ENCODE measurements around the gene TAOK1. TPM values are rescaled to one million over a fixed set of nuclear protein-coding genes. Genes with fewer than 3 reads are reported as not detected.
A peak's percentile ranks its signal among the peaks of the same experiment; 100 is the strongest.
"Not testable (repeated sequence)": the region's sequence is repeated elsewhere in the genome, so short reads cannot be mapped to it uniquely, and the experiment has no call there.

The TAOK1 gene
- total RNA-seq = 10 to 100 TPM; 51.6 to 52.8 TPM

DNA sequence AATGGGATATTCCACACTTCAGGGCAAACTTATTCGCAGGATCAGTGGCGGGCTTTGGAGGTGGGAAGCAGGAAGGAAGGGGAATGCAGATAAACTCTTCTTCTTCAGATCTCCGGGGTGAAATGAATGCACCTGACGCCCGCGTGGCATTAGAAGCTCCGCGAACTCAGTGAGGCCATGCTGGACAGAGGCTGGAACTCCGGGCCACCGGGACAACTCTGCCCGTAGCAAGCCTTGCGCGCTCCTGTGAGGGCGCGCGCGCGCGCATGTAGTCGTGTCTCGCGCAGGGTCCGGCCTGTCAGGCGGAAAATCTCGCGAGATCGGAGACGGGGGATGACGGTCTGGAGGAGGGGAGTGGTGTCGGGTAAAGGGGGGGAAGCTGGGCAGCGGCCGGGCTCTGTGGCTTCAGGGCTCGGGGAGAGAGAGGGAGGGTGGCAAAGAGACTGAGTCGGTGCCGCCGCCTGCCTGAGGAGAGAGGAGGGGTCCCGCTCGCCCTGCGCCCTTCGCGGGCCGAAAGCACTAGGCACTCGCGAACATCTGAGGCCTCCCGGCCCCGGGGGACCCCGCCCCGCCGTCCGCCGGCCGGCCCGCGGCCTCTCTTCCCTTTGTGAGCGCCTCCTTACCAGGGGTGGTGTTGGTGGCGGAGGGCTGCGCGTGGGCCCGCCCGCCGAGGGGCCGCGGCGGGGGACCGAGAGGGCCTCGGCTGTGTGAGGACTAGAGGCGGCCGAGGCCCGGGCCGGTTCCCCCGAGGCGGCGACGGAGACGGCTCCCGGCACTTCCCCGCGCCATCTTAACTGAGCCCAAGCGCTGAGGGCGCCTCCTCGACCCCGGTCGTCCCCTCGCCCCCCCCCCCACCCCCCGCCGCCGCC lies at the start of gene TAOK1:
Gene TAOK1, plus strand, starts transcription at position 382 of the 869 bp plus-strand sequence. CDS start 61,186 bp downstream, outside the sequence.
- Mint-ChIP-seq H3K4me1 (peaks cover 36% of the 10 kb centered on the region), H3K27ac (peak within 1 kb of the TSS; percentile 95), H3K4me3 (peak within 1 kb of the TSS; percentile 98), H3K9me3 (no peaks in the 10 kb centered on the region), H3K27me3 (no peaks in the 10 kb centered on the region), H3K36me3 (peaks cover 17% of the 10 kb centered on the region)
- peak; percentile 93 for ATAC-seq (ENCODE audit: low read depth)
- DNase-seq = peak; percentile 97
- POLR2A ChIA-PET = interaction anchor here (0.7 to 1.2 kb wide), 7 partner anchors 89 to 210 kb away, joined by 3 to 5 read pairs (median 3); partner anchors contain the start of genes ABHD15 and TP53I13

DNA sequence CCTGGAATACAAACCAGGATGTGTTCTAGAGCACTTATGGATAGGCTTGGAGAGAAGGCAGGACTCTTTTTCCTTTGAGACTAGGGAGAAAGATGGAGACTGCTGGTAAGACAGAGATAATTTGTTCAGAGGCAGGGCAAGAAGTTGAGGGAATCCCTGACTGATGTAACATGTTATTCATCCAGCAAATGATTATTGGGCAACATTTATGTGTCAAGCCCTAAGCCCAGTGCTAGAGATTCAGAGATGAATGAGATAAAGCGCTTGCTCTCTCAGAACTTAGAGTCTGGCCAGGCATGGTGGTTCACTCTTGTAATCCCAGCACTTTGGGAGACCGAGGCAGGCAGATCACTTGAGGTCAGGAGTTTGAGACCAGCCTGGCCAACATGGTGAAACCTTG lies 48.4 kb upstream of the TAOK1 start:
- no peak for DNase-seq
- H3K27ac Mint-ChIP-seq = no peak overlapping the region
- no peaks in the 10 kb centered on the region for H3K9me3 Mint-ChIP-seq
- H3K4me1 Mint-ChIP-seq = peaks cover 2% of the 10 kb centered on the region
- H3K27me3 Mint-ChIP-seq = peaks cover 12% of the 10 kb centered on the region
- ATAC-seq (ENCODE audit: low read depth) = no peak
- no peak overlapping the region for H3K4me3 Mint-ChIP-seq
- no peaks in the 10 kb centered on the region for H3K36me3 Mint-ChIP-seq
- POLR2A ChIA-PET = no interaction called here

DNA sequence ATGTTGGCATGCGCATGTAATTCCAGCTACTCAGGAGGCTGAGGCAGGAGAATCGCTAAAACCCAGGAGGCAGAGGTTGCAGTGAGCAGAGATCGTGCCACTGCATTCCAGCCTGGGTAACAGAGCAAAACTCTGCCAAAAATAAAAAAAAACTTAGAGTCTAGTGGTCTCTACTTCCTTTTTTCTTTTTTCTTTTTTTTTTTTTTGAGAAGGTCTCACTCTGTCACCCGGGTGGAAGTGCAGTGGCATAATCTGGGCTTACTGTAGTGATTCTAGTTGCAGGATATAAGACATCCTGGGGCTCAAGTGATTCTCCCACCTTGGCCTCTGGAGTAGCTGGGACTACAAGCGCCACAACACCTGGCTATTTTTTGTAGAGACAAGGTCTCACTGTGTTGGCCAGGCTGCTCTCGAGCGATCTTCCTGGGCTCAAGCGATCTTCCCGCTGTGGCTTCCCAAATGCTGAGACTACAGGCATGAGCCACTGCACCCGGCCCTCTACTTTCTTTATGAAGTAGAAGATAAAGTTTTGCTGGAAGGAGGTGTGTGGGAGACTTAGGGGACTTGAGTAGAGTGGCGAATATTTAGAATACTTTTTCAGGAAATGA lies 47.9 kb upstream of the TAOK1 start:
- DNase-seq = no peak
- no peaks in the 10 kb centered on the region for H3K36me3 Mint-ChIP-seq
- H3K27ac Mint-ChIP-seq = no peak overlapping the region
- no peaks in the 10 kb centered on the region for H3K9me3 Mint-ChIP-seq
- peaks cover 2% of the 10 kb centered on the region for H3K4me1 Mint-ChIP-seq
- H3K27me3 Mint-ChIP-seq = peaks cover 12% of the 10 kb centered on the region
- POLR2A ChIA-PET = no interaction called here
- no peak for ATAC-seq (ENCODE audit: low read depth)
- H3K4me3 Mint-ChIP-seq = no peak overlapping the region

DNA sequence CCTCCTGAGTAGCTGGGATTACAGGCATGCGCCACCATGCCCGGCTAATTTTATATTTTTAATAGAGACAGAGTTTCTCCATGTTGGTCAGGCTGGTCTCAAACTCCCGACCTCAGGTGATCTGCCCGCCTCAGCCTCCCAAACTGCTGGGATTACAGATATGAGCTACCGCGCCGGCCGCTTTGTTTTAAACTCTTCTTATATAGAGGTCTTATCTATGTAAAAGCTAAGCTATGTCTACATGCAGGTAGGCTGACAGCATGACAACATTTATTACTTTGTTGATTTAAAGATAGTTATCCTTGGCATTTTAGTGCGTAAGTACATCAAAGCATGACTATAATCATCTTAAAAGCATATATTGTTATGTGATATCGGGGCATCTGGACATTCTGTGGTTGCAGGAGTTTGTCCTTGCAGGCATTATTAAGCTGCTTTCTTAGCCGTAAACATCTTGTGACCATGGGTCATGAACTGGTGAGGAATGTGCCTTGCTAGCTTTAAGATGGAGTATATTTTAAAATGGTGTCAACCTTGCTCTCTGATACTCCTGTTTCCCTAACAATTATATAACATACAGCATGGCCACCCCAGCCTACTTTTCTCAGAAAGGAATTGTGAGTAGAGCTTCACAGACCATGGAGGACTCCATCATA lies 45.8 kb upstream of the TAOK1 start:
- POLR2A ChIA-PET = no interaction called here
- no peak overlapping the region for H3K4me3 Mint-ChIP-seq
- H3K27ac Mint-ChIP-seq = no peak overlapping the region
- peaks cover 2% of the 10 kb centered on the region for H3K4me1 Mint-ChIP-seq
- no peaks in the 10 kb centered on the region for H3K36me3 Mint-ChIP-seq
- DNase-seq = no peak
- H3K27me3 Mint-ChIP-seq = peaks cover 12% of the 10 kb centered on the region
- no peaks in the 10 kb centered on the region for H3K9me3 Mint-ChIP-seq
- ATAC-seq (ENCODE audit: low read depth) = no peak

DNA sequence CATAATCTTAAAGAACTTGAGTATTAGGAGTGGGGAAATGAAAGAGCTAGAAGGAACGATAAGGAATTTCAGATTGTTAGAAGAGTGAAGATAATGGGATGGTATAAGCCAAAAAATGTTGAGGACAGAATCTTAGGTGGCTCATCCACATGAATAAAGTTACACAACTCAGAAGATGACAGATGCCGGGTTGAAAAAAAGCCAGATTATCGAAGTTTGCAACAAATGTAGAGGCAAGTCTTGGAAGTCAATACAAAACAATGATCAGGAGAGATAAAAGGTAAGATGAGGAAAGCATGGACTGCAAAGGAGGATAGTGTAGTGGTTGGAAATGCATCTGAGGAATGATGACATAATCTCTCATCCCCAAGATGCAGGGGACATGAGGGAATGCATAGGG lies 45.1 kb upstream of the TAOK1 start:
- ATAC-seq (ENCODE audit: low read depth) = no peak
- Mint-ChIP-seq H3K9me3 (no peaks in the 10 kb centered on the region), H3K4me1 (peaks cover 2% of the 10 kb centered on the region), H3K27me3 (peaks cover 10% of the 10 kb centered on the region), H3K36me3 (no peaks in the 10 kb centered on the region), H3K27ac (no peak overlapping the region), H3K4me3 (no peak overlapping the region)
- DNase-seq = no peak
- POLR2A ChIA-PET = no interaction called here

DNA sequence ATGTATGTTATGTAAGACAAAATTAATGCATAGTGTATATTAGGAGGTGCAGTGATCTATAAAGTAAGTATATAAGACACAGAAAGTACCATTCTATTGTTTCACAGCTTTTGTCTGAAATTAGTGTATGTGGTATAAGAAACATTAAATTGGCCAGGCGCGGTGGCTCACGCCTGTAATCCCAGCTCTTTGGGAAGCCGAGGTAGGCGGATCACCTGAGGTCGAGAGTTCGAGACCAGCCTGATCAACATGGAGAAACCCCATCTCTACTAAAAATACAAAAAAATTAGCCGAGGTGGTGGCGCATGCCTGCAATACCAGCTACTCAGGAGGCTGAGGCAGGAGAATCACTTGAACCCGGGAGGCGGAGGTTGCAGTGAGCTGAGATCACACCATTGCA lies 44.7 kb upstream of the TAOK1 start:
- not testable (repeated sequence) for H3K36me3 Mint-ChIP-seq

DNA sequence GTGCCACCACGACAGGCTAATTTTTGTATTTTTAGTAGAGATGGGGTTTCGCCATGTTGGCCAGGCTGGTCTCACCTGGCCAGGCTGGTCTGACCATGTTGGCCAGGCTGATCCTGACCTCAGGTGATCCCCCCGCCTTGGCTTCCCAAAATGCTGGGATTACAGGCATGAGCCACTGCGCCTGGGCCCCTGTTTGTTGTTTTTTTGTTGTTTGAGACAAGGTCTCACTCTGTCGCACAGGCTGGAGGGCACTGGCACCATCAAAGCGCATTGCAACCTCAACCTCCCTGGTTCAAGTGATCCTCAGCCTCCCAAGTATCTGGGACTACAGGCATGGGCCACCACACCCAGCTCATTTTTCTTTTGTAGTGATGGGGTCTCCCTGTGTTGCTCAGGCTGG lies 43.7 kb upstream of the TAOK1 start:
- H3K36me3 Mint-ChIP-seq = no peaks in the 10 kb centered on the region
- ATAC-seq (ENCODE audit: low read depth) (no peak), DNase-seq (no peak)
- H3K27me3 Mint-ChIP-seq = peaks cover 4% of the 10 kb centered on the region
- H3K27ac Mint-ChIP-seq = no peak overlapping the region
- POLR2A ChIA-PET = interaction anchor here (0.7 kb wide), 1 partner anchor 47 kb away, joined by 4 read pairs; no protein-coding TSS in a partner anchor
- no peaks in the 10 kb centered on the region for H3K9me3 Mint-ChIP-seq
- no peak overlapping the region for H3K4me3 Mint-ChIP-seq
- H3K4me1 Mint-ChIP-seq = peaks cover 2% of the 10 kb centered on the region

More for the DNA sequence above, 44.7 kb upstream of the TAOK1 start:
- not testable (repeated sequence) for DNase-seq; H3K9me3 Mint-ChIP-seq; H3K4me3 Mint-ChIP-seq; ATAC-seq (ENCODE audit: low read depth); H3K27ac Mint-ChIP-seq; H3K4me1 Mint-ChIP-seq
- H3K27me3 Mint-ChIP-seq = peaks cover 10% of the 10 kb centered on the region
- POLR2A ChIA-PET = interaction anchor here (0.7 kb wide), 1 partner anchor 48 kb away, joined by 4 read pairs; no protein-coding TSS in a partner anchor

DNA sequence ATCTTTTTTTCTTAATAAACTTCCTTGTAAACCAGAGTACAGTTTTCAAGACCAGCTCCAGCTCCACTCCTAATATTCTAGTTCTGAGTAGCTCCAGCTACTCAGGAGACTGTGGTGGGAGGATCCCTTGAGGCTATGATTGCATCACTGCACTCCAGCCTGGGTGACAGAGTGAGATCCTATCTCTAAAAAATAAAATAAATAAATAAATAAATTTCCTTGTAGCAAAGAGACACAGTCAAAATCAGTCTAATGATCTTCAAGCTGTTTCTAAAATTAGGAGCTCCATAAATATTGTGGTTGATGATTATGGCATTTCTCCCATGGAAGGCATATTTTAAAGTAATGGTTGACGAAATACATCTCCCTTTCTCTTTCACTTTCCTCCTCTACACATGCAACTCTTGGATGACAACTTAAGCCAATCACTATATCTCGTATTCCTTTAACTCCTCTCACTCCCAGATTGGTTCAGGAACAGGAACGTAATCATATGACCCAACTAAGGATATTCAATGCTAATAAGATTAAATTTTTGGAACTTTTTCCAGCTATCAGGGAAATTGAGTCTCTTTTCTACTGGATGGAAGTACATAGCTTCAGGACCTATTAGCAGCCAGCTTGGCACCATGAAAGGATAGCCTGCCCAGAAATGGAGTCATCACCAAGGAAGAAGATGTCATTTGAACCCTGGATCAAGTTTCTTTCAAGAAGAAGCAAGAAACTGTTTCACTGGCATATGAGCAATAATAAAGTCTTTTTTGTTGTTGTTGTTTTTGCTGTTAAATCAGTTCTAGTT lies 42.1 kb upstream of the TAOK1 start:
- H3K36me3 Mint-ChIP-seq = no peaks in the 10 kb centered on the region
- POLR2A ChIA-PET = no interaction called here
- H3K4me1 Mint-ChIP-seq = no peaks in the 10 kb centered on the region
- ATAC-seq (ENCODE audit: low read depth) (no peak), DNase-seq (no peak)
- peaks cover 3% of the 10 kb centered on the region for H3K27me3 Mint-ChIP-seq
- no peaks in the 10 kb centered on the region for H3K9me3 Mint-ChIP-seq
- H3K27ac Mint-ChIP-seq = no peak overlapping the region
- H3K4me3 Mint-ChIP-seq = no peak overlapping the region

DNA sequence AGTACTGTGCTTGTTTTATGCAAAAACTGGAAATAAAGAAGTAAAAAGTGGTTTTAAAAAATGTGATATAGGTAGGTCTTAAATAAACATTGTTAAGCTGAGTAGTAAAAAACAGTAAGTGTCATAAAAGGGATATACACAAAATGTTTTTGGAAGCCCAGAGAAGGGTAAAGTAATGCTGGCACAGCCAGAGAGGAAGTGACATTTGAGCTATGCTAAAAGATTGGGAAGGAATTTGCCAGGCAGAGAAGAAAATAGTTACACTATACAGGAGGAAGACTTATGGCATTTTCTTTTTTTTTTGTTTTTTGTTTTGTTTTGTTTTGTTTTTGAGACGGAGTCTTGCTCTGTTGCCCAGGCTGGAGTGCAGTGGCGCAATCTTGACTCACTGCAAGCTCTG lies 40.8 kb upstream of the TAOK1 start:
- no peaks in the 10 kb centered on the region for H3K9me3 Mint-ChIP-seq
- DNase-seq (no peak), ATAC-seq (ENCODE audit: low read depth) (no peak)
- H3K36me3 Mint-ChIP-seq = no peaks in the 10 kb centered on the region
- H3K27me3 Mint-ChIP-seq = peaks cover 2% of the 10 kb centered on the region
- POLR2A ChIA-PET = no interaction called here
- no peak overlapping the region for H3K27ac Mint-ChIP-seq
- H3K4me3 Mint-ChIP-seq = no peak overlapping the region
- H3K4me1 Mint-ChIP-seq = no peaks in the 10 kb centered on the region

DNA sequence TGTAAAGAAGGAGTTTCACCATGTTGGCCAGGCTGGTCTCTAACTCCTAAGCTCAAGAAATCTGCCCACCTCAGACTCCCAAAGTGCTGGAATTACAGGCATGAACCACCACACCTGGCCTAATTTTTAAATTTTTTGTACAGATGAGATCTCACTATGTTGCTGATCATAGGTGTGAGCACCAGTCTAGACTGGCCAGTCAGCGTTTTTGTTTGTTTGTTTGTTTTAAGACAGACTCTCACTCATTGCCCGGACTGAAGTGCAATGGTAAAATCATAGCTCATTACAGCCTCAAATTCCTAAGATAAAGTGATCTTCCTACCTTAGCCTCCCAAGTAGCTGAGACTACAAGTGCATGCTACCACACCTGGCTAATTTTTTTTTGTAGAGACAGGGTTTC lies 38.0 kb upstream of the TAOK1 start:
- ATAC-seq (ENCODE audit: low read depth) = no peak
- Mint-ChIP-seq H3K9me3 (no peaks in the 10 kb centered on the region), H3K27me3 (peaks cover 2% of the 10 kb centered on the region), H3K4me3 (no peak overlapping the region), H3K36me3 (no peaks in the 10 kb centered on the region), H3K27ac (no peak overlapping the region), H3K4me1 (no peaks in the 10 kb centered on the region)
- POLR2A ChIA-PET = interaction anchor here (0.7 kb wide), 1 partner anchor 58 kb away, joined by 3 read pairs; no protein-coding TSS in a partner anchor
- no peak for DNase-seq

DNA sequence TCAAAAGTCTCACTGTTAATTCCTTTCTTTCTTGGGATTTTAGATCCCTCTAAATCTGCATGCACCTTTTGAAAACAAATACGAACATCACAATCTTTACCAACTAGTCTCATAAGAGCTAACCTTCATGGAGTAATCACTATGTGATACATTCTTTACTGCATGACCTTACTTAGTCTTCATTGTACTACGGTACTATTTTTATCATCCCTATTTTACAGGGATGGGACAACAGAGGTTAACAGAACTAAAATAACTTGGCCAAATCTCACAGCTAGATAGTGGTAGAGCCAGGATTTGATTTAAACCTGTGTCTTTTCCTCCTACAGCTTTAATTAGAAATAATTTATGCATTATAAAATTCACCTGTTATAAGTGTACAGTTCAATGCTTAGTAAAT lies 32.9 kb upstream of the TAOK1 start:
- DNase-seq (no peak), ATAC-seq (ENCODE audit: low read depth) (no peak)
- POLR2A ChIA-PET = no interaction called here
- Mint-ChIP-seq H3K4me1 (no peaks in the 10 kb centered on the region), H3K27ac (no peak overlapping the region), H3K4me3 (no peak overlapping the region), H3K36me3 (no peaks in the 10 kb centered on the region), H3K9me3 (no peaks in the 10 kb centered on the region), H3K27me3 (no peaks in the 10 kb centered on the region)

DNA sequence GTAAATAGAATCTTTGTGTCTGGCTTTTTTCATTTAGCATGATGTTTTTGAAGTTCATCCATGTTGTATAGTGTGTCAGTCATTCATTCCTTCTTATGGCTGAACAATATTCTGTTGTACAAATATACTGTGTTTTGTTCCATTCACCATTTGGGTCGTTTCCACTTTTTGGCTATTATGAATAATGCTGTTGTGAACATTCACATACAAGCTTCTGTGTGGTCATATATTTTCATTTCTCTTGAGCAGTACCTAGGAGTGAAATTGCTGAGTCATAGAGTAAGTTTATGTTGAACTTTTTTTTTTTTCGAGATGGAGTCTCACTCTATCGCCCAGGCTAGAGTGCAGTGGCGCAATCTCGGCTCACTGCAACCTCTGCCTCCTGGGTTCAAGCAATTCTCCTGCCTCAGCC lies 32.3 kb upstream of the TAOK1 start:
- no peak for DNase-seq
- ATAC-seq (ENCODE audit: low read depth) = no peak
- Mint-ChIP-seq H3K4me1 (no peaks in the 10 kb centered on the region), H3K4me3 (no peak overlapping the region), H3K9me3 (no peaks in the 10 kb centered on the region), H3K27me3 (no peaks in the 10 kb centered on the region), H3K36me3 (no peaks in the 10 kb centered on the region), H3K27ac (no peak overlapping the region)
- POLR2A ChIA-PET = no interaction called here

DNA sequence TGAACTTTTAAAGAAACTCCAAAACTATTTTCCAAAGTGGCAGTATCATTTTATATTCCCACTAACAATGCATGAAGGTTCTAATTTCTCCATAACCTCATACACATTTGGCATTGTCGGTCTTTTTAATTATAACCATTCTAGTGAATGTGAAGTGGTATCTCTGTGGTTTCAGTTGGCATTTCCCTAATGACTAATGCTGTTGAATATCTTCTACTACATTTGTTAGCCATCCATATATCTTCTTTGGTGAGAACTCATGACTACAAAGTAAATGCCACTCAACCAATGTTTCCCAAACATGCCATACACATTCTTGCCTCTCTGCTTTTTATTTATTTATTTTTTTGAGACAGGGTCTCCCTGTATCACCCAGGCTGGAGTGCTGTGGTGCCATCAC lies 31.7 kb upstream of the TAOK1 start:
- Mint-ChIP-seq H3K9me3 (no peaks in the 10 kb centered on the region), H3K36me3 (no peaks in the 10 kb centered on the region), H3K4me3 (no peak overlapping the region), H3K27ac (no peak overlapping the region), H3K4me1 (no peaks in the 10 kb centered on the region), H3K27me3 (no peaks in the 10 kb centered on the region)
- no peak for ATAC-seq (ENCODE audit: low read depth)
- POLR2A ChIA-PET = no interaction called here
- DNase-seq = no peak

Measured in activated naive CD8-positive, alpha-beta T cell treated with anti-CD3 and anti-CD28 coated beads, Interleukin-2, amount 10 ng/mL, durations not matched to agents 7 days and 5 days (primary cell).